Measurements from ENCODE around the gene FSIP2.

The FSIP2 gene

DNA sequence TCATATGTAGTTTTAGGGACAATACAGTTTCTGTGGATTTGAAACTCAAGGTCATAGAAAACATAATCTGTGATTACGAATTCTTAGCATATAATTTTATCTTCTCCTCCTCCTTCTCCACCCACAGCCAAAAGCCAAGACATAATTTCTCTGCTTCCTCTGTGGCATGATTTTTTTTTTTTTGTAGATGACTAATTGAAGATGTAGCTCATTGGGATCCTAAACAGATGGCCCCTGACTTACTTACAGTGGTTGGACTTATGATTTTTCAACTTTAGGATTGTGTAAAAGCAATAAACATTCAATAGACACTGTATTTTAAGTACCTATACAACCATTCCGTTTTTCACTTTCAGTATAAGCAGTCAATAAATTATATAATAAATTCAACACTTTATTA, 42.3 kb downstream of the FSIP2 start:
- Histone ChIP-seq H3K27me3 (ENCODE audit: insufficient read depth, low read length) (no peaks in the 10 kb centered on the region), H3K4me1 (ENCODE audit: insufficient read depth, low read length) (no peaks in the 10 kb centered on the region), H3K4me3 (ENCODE audit: low read length) (no peak overlapping the region), H3K27ac (ENCODE audit: low read length) (no peak overlapping the region), H3K9ac (ENCODE audit: low read depth, low read length) (no peak overlapping the region), H3K9me3 (ENCODE audit: insufficient read depth, low read depth, low read length) (peaks cover under 1% of the 10 kb centered on the region; the same call in 1 of the 2 replicates), H3K36me3 (ENCODE audit: insufficient read depth, low read depth, low read length) (no peaks in the 10 kb centered on the region)

DNA sequence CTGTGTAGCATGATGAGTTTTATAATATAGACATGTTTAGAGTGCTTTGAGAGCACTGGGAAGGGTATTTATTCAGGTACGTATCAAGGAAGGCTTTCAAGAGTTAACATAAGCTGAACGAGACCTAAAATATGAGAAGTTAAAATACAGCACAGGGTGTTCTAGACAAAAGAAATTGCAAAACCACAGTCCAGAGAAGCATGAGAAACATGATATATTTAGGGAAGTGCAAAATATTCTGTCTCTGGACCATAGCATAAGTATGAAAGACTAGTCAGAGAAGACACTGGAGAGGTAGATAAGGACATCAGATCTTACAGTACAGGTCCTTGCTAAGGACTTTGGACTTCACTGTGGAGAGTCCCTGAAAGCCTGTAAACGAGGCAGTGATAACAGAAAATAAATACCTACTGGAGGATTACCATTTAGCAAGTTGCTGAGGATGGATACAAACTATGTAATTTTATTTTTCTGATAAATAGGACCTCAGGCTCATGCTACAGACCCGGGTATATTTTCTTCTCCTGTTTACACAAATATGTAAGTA, 43.7 kb downstream of the FSIP2 start:
- Histone ChIP-seq H3K27me3 (ENCODE audit: insufficient read depth, low read length) (no peaks in the 10 kb centered on the region), H3K27ac (ENCODE audit: low read length) (no peak overlapping the region), H3K9ac (ENCODE audit: low read depth, low read length) (no peak overlapping the region), H3K4me3 (ENCODE audit: low read length) (no peak overlapping the region), H3K4me1 (ENCODE audit: insufficient read depth, low read length) (no peaks in the 10 kb centered on the region), H3K36me3 (ENCODE audit: insufficient read depth, low read depth, low read length) (no peaks in the 10 kb centered on the region), H3K9me3 (ENCODE audit: insufficient read depth, low read depth, low read length) (no peaks in the 10 kb centered on the region)

DNA sequence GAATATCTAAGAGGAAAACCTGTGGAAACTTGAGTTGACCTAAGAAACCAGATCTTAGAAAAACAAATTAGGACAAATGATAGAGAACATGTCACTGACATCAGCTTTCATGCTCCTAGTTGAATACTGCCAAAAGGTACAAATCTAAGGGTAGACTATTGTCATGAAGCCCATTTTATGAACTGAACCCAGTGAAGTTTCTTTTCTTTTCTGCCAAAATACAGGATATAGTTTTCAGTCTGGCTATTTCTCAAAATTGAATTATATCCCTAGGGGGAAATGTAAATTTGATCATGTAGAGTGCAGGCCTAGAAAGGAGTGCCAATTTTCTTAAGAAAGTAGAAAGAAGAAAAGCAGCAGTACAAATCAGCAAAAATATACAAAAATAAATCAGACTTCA, 46.6 kb downstream of the FSIP2 start:
- H3K4me3 ChIP-seq (ENCODE audit: low read length), result no peak overlapping the region
- H3K27ac ChIP-seq (ENCODE audit: low read length), result no peak overlapping the region
- H3K9ac ChIP-seq (ENCODE audit: low read depth, low read length), result no peak overlapping the region
- no peaks in the 10 kb centered on the region for H3K9me3 ChIP-seq (ENCODE audit: insufficient read depth, low read depth, low read length)
- H3K4me1 ChIP-seq (ENCODE audit: insufficient read depth, low read length), result no peaks in the 10 kb centered on the region
- no peaks in the 10 kb centered on the region for H3K36me3 ChIP-seq (ENCODE audit: insufficient read depth, low read depth, low read length)
- no peaks in the 10 kb centered on the region for H3K27me3 ChIP-seq (ENCODE audit: insufficient read depth, low read length)

DNA sequence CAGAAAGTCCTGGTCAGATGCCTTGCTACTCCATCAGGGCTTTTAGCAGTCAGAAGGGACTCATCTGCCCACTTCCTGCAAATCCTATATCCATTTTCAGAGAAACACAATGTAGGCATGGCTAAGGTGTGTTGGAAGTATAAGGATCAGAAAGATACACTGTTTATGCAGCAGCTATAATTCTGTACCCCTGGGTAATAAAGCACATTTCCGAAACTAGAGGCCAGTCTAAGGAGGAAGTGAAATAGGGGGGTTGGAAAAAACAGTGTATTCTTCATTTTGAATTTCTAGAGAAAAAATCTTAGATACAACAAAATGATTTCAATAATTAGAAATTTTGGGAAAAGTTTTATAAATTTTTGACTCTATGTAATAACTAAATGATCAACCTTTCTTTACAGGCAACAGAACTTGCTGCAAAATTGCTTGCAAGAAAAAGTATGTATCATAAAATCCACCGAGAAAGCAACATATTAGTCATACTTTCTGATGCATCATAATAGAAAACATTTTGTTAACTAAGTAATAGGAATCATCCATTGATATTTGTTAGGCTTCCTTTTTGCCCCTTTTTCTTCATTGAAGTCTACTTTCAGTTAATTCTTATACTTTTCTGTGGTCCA, 47.4 kb downstream of the FSIP2 start:
- Histone ChIP-seq H3K27ac (ENCODE audit: low read length) (no peak overlapping the region), H3K4me3 (ENCODE audit: low read length) (no peak overlapping the region), H3K9ac (ENCODE audit: low read depth, low read length) (no peak overlapping the region), H3K4me1 (ENCODE audit: insufficient read depth, low read length) (no peaks in the 10 kb centered on the region), H3K36me3 (ENCODE audit: insufficient read depth, low read depth, low read length) (no peaks in the 10 kb centered on the region), H3K27me3 (ENCODE audit: insufficient read depth, low read length) (no peaks in the 10 kb centered on the region), H3K9me3 (ENCODE audit: insufficient read depth, low read depth, low read length) (no peaks in the 10 kb centered on the region)

DNA sequence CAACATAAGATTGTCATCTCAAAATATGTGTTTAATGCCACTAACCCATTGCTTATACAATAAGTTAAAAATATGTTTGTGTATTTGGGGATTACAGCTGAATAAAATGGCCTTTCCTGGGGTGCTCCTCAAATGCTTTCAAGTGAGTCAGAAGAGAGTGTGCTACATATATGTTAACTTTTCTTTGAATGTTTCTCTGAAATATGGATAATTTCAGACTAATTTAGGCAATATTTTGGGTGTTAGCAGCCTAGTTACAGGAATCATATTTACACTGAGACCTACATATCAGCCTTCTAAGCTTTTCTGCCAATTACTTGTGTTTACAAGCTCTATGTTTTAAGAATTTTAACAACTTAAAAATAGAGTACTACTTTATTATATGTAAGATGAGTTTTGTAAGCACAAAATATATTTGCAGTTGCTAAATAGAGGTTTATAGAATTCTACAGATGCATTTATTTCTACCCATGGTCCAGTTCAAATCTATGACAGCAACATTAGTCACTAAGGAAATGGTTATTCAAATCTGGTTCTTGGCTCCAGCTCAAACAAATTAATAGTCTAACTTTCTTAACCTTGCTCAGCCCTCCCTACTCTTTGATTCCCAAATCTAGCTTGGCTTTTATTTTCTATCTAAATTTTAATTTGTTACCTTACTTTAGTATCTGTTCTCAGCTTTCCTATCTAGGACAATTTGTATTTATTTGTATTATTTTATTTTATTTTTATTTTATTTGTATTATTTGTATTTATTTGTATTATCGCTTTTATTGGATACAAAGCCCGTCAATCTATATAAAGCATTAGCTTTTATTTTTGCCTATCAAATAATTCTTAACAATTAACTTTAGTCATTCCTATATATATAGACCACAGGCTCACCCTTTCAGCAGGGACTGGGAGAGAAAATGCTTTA, 48.9 kb downstream of the FSIP2 start:
- Histone ChIP-seq H3K27ac (ENCODE audit: low read length) (no peak overlapping the region), H3K9me3 (ENCODE audit: insufficient read depth, low read depth, low read length) (no peaks in the 10 kb centered on the region), H3K9ac (ENCODE audit: low read depth, low read length) (no peak overlapping the region), H3K27me3 (ENCODE audit: insufficient read depth, low read length) (no peaks in the 10 kb centered on the region), H3K36me3 (ENCODE audit: insufficient read depth, low read depth, low read length) (no peaks in the 10 kb centered on the region), H3K4me1 (ENCODE audit: insufficient read depth, low read length) (no peaks in the 10 kb centered on the region), H3K4me3 (ENCODE audit: low read length) (no peak overlapping the region)

DNA sequence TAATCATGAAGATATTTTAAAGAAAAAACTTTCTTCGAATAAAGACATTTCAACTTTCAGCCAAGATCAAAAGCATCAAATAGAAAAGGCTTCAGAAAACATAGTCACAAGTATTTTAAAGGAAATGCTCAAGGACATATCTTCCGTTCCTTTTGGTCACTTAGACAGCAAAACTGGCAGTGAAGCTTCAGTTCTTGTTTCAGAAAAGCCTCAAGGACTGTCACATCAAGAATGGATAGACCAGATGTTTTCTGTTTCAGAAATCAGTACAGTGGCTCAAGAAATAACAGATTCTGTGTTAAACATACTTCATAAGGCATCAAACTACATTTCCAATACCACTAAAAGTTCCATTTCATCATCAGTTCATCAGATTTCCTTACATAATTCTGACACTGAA, 51.8 kb downstream of the FSIP2 start:
- H3K27ac ChIP-seq (ENCODE audit: low read length), result no peak overlapping the region
- H3K4me1 ChIP-seq (ENCODE audit: insufficient read depth, low read length), result no peaks in the 10 kb centered on the region
- no peaks in the 10 kb centered on the region for H3K36me3 ChIP-seq (ENCODE audit: insufficient read depth, low read depth, low read length)
- no peaks in the 10 kb centered on the region for H3K27me3 ChIP-seq (ENCODE audit: insufficient read depth, low read length)
- H3K4me3 ChIP-seq (ENCODE audit: low read length), result no peak overlapping the region
- H3K9ac ChIP-seq (ENCODE audit: low read depth, low read length), result no peak overlapping the region
- H3K9me3 ChIP-seq (ENCODE audit: insufficient read depth, low read depth, low read length), result no peaks in the 10 kb centered on the region; the same call in 1 of the 2 replicates

DNA sequence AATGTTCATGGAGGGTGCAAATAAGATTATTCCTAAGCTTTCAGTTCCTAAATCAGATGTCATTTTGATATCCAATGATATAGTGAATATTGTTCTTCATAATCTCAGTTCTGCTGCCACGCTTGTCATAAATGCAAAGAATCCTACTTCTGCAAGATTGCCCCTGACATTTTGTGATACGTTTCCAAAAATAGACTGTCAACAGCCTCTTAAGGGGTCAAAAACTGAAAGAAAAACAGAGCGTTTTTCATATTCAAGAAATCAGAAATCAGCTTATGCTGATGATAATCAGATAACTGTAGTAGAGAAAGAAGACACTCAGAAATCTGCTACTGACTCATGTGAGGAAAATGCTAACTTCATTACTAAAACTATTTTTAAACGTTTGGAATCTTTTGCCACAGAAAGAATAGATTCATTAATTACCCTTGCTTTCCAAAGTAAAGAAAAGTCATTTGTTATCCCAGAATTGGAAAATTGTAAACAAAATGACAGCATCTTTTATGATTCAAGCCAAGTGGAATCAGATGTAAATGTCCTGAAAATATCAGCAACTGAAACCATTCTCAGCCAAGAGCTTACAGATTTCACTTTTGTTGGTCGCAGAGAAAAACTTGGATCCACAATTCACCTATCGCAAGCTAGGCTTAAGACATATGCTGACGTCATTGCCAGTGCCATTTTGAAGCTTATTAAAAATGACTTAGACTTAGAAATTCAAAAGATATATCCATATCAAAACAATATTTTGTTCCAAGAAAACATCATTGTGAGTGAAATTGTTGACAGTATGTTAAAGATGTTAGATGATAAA, 55.1 kb downstream of the FSIP2 start:
- H3K4me3 ChIP-seq (ENCODE audit: low read length), result no peak overlapping the region
- H3K27ac ChIP-seq (ENCODE audit: low read length), result no peak overlapping the region
- no peak overlapping the region for H3K9ac ChIP-seq (ENCODE audit: low read depth, low read length)
- no peaks in the 10 kb centered on the region for H3K36me3 ChIP-seq (ENCODE audit: insufficient read depth, low read depth, low read length)
- no peaks in the 10 kb centered on the region for H3K4me1 ChIP-seq (ENCODE audit: insufficient read depth, low read length)
- no peaks in the 10 kb centered on the region for H3K27me3 ChIP-seq (ENCODE audit: insufficient read depth, low read length)
- no peaks in the 10 kb centered on the region; the same call in 1 of the 2 replicates for H3K9me3 ChIP-seq (ENCODE audit: insufficient read depth, low read depth, low read length)

DNA sequence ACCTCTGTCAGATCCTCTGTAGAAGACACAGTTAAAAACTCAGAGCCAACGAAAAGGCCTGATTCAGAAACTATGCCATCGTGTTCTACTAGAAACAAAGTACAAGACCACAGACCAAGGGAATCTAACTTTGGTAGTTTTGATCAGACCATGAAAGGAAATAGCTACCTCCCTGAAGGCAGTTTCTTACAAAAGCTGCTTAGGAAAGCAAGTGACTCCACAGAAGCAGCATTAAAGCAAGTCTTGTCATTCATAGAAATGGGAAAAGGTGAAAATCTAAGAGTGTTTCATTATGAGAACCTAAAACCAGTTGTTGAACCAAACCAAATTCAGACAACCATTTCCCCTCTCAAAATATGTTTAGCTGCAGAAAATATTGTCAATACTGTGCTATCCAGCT, 58.2 kb downstream of the FSIP2 start:
- no peaks in the 10 kb centered on the region; the same call in 1 of the 2 replicates for H3K9me3 ChIP-seq (ENCODE audit: insufficient read depth, low read depth, low read length)
- H3K27me3 ChIP-seq (ENCODE audit: insufficient read depth, low read length), result no peaks in the 10 kb centered on the region
- no peaks in the 10 kb centered on the region for H3K36me3 ChIP-seq (ENCODE audit: insufficient read depth, low read depth, low read length)
- no peak overlapping the region for H3K27ac ChIP-seq (ENCODE audit: low read length)
- H3K9ac ChIP-seq (ENCODE audit: low read depth, low read length), result no peak overlapping the region
- no peak overlapping the region for H3K4me3 ChIP-seq (ENCODE audit: low read length)
- H3K4me1 ChIP-seq (ENCODE audit: insufficient read depth, low read length), result no peaks in the 10 kb centered on the region

DNA sequence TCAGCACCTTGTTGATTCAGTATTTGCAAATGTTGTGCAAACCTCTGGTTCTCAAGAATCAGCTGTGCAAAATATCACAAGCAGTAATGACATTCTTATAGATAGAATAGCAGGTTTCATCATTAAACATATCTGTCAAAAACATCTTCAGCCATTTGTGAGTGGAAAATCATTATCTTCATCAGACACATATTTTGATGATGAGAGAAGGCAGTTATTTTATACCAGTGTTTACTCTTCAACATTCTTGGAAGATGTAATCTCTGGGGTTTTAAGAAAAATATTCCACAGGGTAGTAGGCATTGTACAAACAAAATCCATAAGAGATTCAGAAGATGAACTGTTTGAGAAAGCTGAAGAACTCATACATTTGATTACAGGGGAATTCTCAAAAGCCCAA, 64.3 kb downstream of the FSIP2 start:
- H3K27me3 ChIP-seq (ENCODE audit: insufficient read depth, low read length), result no peaks in the 10 kb centered on the region
- no peaks in the 10 kb centered on the region for H3K4me1 ChIP-seq (ENCODE audit: insufficient read depth, low read length)
- no peak overlapping the region for H3K27ac ChIP-seq (ENCODE audit: low read length)
- H3K9ac ChIP-seq (ENCODE audit: low read depth, low read length), result no peak overlapping the region
- H3K4me3 ChIP-seq (ENCODE audit: low read length), result no peak overlapping the region
- H3K9me3 ChIP-seq (ENCODE audit: insufficient read depth, low read depth, low read length), result peaks cover 13% of the 10 kb centered on the region; the same call in 1 of the 2 replicates
- H3K36me3 ChIP-seq (ENCODE audit: insufficient read depth, low read depth, low read length), result no peaks in the 10 kb centered on the region

DNA sequence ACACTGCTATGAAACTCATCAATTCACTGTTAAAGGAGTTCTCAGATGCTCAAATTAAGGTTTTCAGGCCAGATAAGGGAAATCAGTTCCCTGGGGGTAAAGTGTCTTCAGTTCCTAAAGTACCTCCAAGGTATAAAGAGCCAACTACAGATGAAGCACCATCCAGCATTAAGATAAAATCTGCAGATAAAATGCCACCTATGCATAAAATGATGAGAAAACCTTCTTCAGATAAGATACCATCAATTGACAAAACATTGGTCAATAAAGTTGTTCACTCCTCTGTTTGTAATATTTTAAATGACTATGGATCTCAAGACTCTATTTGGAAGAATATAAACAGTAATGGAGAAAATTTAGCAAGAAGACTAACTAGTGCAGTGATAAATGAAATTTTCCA, 68.2 kb downstream of the FSIP2 start:
- Histone ChIP-seq H3K4me1 (ENCODE audit: insufficient read depth, low read length) (no peaks in the 10 kb centered on the region), H3K27me3 (ENCODE audit: insufficient read depth, low read length) (no peaks in the 10 kb centered on the region), H3K36me3 (ENCODE audit: insufficient read depth, low read depth, low read length) (no peaks in the 10 kb centered on the region), H3K9me3 (ENCODE audit: insufficient read depth, low read depth, low read length) (peaks cover 17% of the 10 kb centered on the region; the same call in 1 of the 2 replicates), H3K9ac (ENCODE audit: low read depth, low read length) (no peak overlapping the region), H3K4me3 (ENCODE audit: low read length) (no peak overlapping the region), H3K27ac (ENCODE audit: low read length) (no peak overlapping the region)

DNA sequence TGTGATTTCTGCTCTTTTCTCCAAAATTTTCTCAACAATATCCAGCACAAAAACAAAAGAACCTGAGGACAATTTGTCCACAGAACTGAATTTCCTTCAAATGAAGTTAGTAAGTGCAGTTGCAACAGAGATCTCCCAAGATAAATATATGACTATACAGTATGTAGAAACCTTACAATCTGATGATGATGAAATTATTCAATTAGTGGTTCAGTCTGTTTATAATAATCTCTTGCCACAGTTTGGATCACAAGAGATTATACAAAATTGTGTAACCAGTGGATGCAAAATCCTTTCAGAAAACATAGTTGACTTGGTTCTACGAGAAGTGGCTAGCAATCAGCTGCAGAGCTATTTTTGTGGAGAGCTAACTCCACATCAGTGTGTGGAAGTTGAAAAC, 68.7 kb downstream of the FSIP2 start:
- Histone ChIP-seq H3K4me3 (ENCODE audit: low read length) (no peak overlapping the region), H3K9me3 (ENCODE audit: insufficient read depth, low read depth, low read length) (peaks cover 20% of the 10 kb centered on the region; the same call in 1 of the 2 replicates), H3K9ac (ENCODE audit: low read depth, low read length) (no peak overlapping the region), H3K4me1 (ENCODE audit: insufficient read depth, low read length) (no peaks in the 10 kb centered on the region), H3K27ac (ENCODE audit: low read length) (no peak overlapping the region), H3K36me3 (ENCODE audit: insufficient read depth, low read depth, low read length) (no peaks in the 10 kb centered on the region), H3K27me3 (ENCODE audit: insufficient read depth, low read length) (no peaks in the 10 kb centered on the region)
